GM21576 (cell line): ENCODE measurements around the gene CHD6.
A peak's percentile ranks its signal among the peaks of the same experiment; 100 is the strongest.

Source experiments
- ATAC-seq: cut with Tn5 transposase; IDR thresholded peaks from one replicate; pipeline ENCODE4 v1.9.1; 2021; ENCODE audit warnings: mild to moderate bottlenecking, moderate library complexity; ENCODE audit not compliant: unreplicated experiment

The CHD6 gene

GRCh38 chr20:41623625-41624375 is 5.6 kb upstream of the CHD6 start:
- no peak for ATAC-seq

GRCh38 chr20:41622584-41622983 is 4.4 kb upstream of the CHD6 start:
- no peak for ATAC-seq

GRCh38 chr20:41621971-41622370 is 3.8 kb upstream of the CHD6 start:
- no peak for ATAC-seq

GRCh38 chr20:41621421-41621820 is 3.2 kb upstream of the CHD6 start:
- ATAC-seq: no peak

DNA sequence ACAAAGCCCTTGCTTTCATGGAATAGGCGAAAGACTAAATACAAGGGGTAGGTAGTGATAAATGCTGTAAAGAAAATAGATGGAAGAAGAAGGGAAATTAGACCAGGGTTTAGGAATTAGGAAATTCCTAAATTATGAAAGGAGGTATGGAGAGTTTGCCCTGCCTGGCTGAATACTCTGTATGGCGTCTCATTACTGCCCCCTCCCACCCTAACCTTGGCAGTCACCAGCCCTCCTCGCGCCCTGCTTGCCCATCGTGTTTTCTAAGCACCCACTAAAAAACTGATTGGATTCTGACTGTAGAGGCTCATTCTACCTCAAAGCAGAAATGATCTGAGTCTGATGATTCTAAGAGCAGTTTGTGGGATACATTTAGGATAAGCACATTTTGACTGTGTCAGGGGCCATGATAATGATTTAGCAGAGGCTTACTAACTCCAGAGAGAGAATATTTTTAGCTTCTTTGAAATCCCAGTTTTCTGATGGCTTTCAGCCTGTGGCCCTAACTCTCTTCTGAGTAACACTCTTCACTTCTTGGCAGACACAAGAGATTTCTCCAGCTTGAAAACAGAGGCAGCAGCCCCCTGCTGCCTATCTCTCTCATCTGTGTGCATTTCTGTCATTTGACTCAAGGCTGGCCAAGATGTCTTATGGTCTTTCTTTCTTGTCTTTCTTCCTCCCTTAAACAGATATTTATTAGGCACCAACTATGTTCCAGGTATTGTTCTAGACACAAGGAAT is 1.4 kb upstream of the CHD6 start:
- ATAC-seq: no peak

- no peak for ATAC-seq
Measured at GRCh38 chr20:41618807-41619311, 682 bp upstream of the CHD6 start.

DNA sequence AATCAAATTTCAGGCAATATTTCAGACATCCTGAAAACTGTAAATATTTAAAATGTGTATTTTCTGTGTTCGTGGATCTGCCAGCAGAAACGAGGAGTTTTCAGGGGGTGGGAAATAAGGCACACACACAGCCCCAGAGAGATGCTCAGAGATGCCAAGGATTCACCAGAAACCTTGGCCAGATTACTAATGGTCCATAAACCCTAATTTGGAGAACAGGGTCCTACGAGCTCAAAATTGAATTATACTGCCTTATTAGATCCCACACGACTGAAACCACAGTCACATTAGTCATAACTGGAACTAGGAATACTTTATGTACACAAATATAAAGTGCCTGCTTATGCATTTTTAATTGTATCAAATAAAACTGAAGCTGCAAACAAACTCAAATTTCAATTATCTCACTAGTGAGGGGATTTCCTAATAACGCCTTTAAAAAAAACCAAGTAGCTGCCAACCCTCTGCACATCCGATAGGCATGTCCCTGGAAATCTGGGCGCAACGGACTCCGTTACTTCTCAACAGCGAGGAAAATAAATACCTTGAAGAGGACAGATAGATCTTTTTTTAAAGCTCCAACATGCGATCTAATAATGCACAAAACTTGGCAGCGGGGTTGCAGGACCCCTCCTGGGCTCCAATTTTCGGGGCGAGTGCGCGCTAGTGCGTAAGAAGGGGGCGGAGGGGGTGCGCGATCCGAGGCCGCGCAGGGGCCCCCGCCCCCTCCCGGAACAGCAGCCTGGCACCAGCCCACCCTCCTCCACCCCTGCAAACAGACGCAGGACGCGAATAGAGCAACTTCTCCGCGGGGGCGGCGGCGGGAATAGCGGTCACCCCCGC is 897 bp downstream of the CHD6 start:
- peak; percentile 10 for ATAC-seq

- ATAC-seq: no peak
Measured at GRCh38 chr20:41616228-41616627, 1.9 kb downstream of the CHD6 start.

DNA sequence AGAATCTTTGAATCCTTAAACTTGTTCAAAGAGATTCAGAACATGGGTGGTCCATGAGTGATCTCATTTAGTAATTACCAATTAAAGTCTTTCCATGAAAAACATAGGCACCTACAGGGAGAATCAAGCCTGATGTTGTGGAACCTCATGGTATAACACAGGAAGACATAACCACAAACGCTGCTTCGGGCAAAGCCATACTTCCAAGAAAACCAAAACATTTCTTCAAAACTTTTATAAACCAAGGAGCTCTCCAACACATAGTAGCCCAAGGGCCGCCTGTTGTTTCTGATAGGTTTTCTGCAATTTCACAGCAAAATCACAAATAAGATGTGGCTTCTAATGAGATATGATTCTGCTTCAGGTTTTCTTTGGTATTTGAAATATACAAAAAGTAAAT is 2.5 kb downstream of the CHD6 start:
- no peak for ATAC-seq

- no peak for ATAC-seq
Measured at GRCh38 chr20:41615110-41615509, 3.1 kb downstream of the CHD6 start.

GRCh38 chr20:41613321-41613720 is 4.9 kb downstream of the CHD6 start:
- no peak for ATAC-seq

DNA sequence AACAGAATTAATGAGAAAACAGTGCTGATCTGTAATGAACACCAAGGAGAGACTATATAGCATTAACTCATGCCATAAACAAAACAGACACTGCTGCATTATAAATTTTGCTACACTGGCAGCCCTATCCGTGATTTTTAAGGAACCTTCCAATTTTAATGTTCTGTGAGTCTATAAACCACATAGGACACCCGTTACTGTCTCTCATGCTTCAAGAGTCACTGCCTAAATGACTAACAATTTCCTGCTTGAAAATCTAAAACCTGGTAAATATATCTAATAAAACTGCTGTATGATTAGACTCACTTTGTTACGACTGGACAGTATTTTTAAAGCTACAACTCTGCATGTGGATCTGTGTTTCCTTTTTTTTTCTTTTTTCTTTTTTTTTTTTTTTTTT is 8.7 kb downstream of the CHD6 start:
- no peak for ATAC-seq

DNA sequence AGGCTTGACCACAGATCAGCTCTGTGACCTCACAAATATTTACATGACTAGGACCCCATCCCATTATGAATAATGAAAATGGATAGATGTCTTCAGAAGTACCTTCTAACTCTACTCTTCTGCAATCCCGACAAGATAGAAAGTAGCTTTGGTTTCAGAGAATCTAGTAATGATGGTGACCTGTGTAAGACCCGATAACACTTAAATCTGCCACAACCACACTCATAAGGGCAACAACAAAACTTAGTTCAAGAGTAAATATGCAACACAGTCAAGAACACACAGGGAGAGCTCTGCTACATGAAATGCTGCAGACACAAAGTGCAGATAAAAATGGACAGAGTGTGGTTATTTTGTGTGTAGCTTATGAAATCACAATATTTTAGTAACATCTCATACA is 9.6 kb downstream of the CHD6 start:
- no peak for ATAC-seq

GRCh38 chr20:41607791-41608190 is 10.4 kb downstream of the CHD6 start:
- no peak for ATAC-seq

- no peak for ATAC-seq
Measured at GRCh38 chr20:41604002-41604401, 14.2 kb downstream of the CHD6 start.

DNA sequence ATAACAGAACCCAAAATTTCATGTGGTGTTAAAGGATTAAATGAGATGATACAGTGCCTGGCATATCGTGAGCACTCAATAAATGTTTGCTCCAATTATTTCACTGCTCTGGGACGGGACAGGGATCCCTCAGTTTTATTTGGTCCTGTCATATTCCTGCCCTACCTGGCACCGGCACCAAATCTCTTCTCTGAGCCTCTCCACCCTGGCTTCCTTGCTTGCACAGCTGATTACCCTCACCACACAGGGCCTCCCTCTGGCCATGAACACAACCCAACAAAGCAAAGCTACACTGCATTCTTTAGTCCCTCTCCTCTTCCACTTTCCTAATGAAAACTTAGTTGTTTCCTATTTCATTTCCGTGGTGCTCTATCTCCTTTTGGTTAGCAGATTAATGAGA is 16.4 kb downstream of the CHD6 start:
- no peak for ATAC-seq

- no peak for ATAC-seq
Measured at GRCh38 chr20:41600926-41601631, 17.1 kb downstream of the CHD6 start.

DNA sequence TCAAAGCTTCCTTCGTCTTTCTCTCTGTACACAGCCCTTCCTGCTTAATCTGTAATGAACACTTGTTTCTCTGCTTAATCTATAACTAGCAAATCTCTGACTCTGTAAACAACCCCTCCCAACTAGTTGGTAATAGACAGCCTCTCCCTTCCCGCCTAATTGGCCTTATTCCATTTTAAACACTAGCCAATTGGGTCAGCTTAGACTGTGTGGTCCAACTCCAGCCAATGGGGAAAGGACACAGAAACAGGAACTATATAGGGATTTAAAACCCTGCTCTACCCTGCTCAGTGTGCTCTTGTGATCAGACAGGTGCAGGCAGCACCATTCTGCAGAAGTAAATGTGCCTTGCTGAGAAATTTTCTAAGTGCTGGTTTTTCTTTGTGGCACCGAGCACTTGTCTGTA is 18.5 kb downstream of the CHD6 start:
- ATAC-seq: no peak

DNA sequence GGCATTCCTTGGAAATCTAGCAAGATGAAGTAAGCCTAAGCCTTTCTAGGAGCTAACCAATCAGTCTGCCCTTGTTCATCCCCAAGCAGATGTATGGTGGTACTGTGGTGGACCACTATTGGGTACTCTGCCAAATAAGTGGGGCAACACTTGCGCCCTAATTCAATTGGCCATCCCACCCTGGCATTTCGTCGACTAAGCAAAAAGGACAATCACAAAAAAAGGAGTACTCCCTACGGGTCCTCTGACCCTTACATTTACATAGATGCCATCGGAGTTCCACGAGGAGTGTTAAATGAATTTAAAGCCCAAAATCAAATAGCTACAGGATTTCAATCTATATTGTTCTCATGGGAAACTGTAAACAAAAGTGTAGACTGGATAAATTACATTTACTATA is 19.5 kb downstream of the CHD6 start:
- no peak for ATAC-seq

GRCh38 chr20:41594514-41595322 is 23.5 kb downstream of the CHD6 start:
- no peak for ATAC-seq
